Upper lobe of right lung (tissue), 1 donor: ENCODE results near the gene SLC4A8. TPM values are rescaled to one million over a fixed set of nuclear protein-coding genes. Genes with fewer than 3 reads are reported as not detected.

Experiments used
- ATAC-seq: fragments of 200-7000 bp; cut with Tn5 transposase; one replicate; pipeline ENCODE4 v1.9.1; 2020; ENCODE audit warnings: mild to moderate bottlenecking, moderate library complexity
- DNase-seq: peaks from one replicate; pipeline ENCODE4 v3.0.0-alpha.2; 2020
- H3K27ac ChIP-seq: fragments of 200-600 bp; one replicate; pipeline ENCODE4 v1.8.0; 2022
- H3K27me3 ChIP-seq: fragments of 200-600 bp; one replicate; pipeline ENCODE4 v1.8.0; 2022; ENCODE audit warnings: mild to moderate bottlenecking
- H3K36me3 ChIP-seq: fragments of 200-600 bp; one replicate; pipeline ENCODE4 v1.8.0; 2022
- H3K4me1 ChIP-seq: fragments of 200-600 bp; one replicate; pipeline ENCODE4 v1.8.0; 2022
- H3K4me3 ChIP-seq: fragments of 200-600 bp; one replicate; pipeline ENCODE4 v1.8.0; 2022; ENCODE audit warnings: mild to moderate bottlenecking
- H3K9me3 ChIP-seq: fragments of 200-600 bp; one replicate; pipeline ENCODE4 v1.8.0; 2022
- CTCF ChIP-seq: fragments of 200-600 bp; IDR thresholded peaks from one replicate; pipeline ENCODE4 v1.8.0; 2022; ENCODE audit warnings: antibody characterized with exemption
- intact Hi-C: fragments of 100-400 bp; cut with DNase I; formaldehyde crosslinking; loops from one replicate; pipeline ENCODE4 v1.11.0; 2022
- total RNA-seq: library from RNA; stranded (reverse); fragmentation: NEBNext Ultra II Directional; extraction: Animal tissue kit (Norgen Biotek cat#: 25700); gene quantifications from one replicate; pipeline ENCODE4 v1.2.1, GENCODE V29; 2021
- donor health status: DM: no; HTN: yes; CAD: no; lungs with severe emphysema.

Gene SLC4A8
- total RNA-seq, 1 donor from 2014 or later, result 2.5 TPM

GRCh38 chr12:51392556-51393237, 31.9 kb upstream of the SLC4A8 start:
- Histone ChIP-seq H3K4me1 (peaks cover 10% of the 10 kb centered on the region), H3K27ac (no peak overlapping the region), H3K27me3 (no peaks in the 10 kb centered on the region), H3K36me3 (no peaks in the 10 kb centered on the region), H3K9me3 (no peaks in the 10 kb centered on the region), H3K4me3 (peak overlapping the region; percentile 64)
- peak; percentile 10 for ATAC-seq
- no peak for DNase-seq
- no peak for TF ChIP-seq CTCF
- intact Hi-C loops, result no loop called here

- no peak for TF ChIP-seq CTCF
- peak; percentile 41 for ATAC-seq
- Histone ChIP-seq H3K27ac (no peak overlapping the region), H3K4me3 (no peak overlapping the region), H3K27me3 (no peaks in the 10 kb centered on the region), H3K9me3 (no peaks in the 10 kb centered on the region), H3K36me3 (no peaks in the 10 kb centered on the region), H3K4me1 (peaks cover 10% of the 10 kb centered on the region)
- no peak for DNase-seq
- intact Hi-C loops, result no loop called here
These were observed 30.7 kb upstream of the SLC4A8 start for GRCh38 chr12:51393676-51394545.

GRCh38 chr12:51395283-51396230, 29.1 kb upstream of the SLC4A8 start:
- H3K36me3 ChIP-seq, result no peaks in the 10 kb centered on the region
- intact Hi-C loops, result no loop called here
- no peak for ATAC-seq
- H3K27ac ChIP-seq, result peak overlapping the region; percentile 19
- peaks cover 10% of the 10 kb centered on the region for H3K4me1 ChIP-seq
- no peak for DNase-seq
- no peak overlapping the region for H3K4me3 ChIP-seq
- no peak for TF ChIP-seq CTCF
- no peaks in the 10 kb centered on the region for H3K9me3 ChIP-seq
- H3K27me3 ChIP-seq, result no peaks in the 10 kb centered on the region

GRCh38 chr12:51397670-51398069, 27.0 kb upstream of the SLC4A8 start:
- DNase-seq (no peak), ATAC-seq (no peak)
- intact Hi-C loops, result no loop called here
- peaks cover 7% of the 10 kb centered on the region for H3K4me1 ChIP-seq
- no peak overlapping the region for H3K27ac ChIP-seq
- no peaks in the 10 kb centered on the region for H3K9me3 ChIP-seq
- H3K4me3 ChIP-seq, result no peak overlapping the region
- no peak for TF ChIP-seq CTCF
- no peaks in the 10 kb centered on the region for H3K36me3 ChIP-seq
- H3K27me3 ChIP-seq, result no peaks in the 10 kb centered on the region

GRCh38 chr12:51399891-51400290, 24.7 kb upstream of the SLC4A8 start:
- ATAC-seq (no peak), DNase-seq (no peak)
- no peaks in the 10 kb centered on the region for H3K4me1 ChIP-seq
- no peaks in the 10 kb centered on the region for H3K36me3 ChIP-seq
- no peaks in the 10 kb centered on the region for H3K27me3 ChIP-seq
- no peak for TF ChIP-seq CTCF
- no peak overlapping the region for H3K27ac ChIP-seq
- H3K9me3 ChIP-seq, result no peaks in the 10 kb centered on the region
- intact Hi-C loops, result no loop called here
- H3K4me3 ChIP-seq, result no peak overlapping the region
